Fibroblast of lung (primary cell): ENCODE data around the gene GALNT8. TPM values are rescaled to one million over a fixed set of nuclear protein-coding genes. Genes with fewer than 3 reads are reported as not detected.

Experiments used
- DNase-seq, 2 donors: peaks; one replicate each; pipeline versions ENCODE4 v3.0.0 to v3.0.0-alpha.2; 2010; ENCODE audit warnings: low read depth in 2 of 2
- H2AFZ ChIP-seq: 2 replicates; pipeline ENCODE4 v1.5.1; 2012; ENCODE audit warnings: low read length, control low read depth, inconsistent platforms
- H3K27ac ChIP-seq: 2 replicates; pipeline ENCODE4 v1.5.1; 2011; ENCODE audit warnings: low read length, control low read depth; ENCODE audit not compliant: insufficient read depth
- H3K27me3 ChIP-seq: 2 replicates; pipeline ENCODE4 v1.5.1; 2011; ENCODE audit warnings: mild to moderate bottlenecking, low read length; ENCODE audit not compliant: control insufficient read depth, insufficient read depth
- H3K36me3 ChIP-seq: 2 replicates; pipeline ENCODE4 v1.5.1; 2011; ENCODE audit warnings: low read length; ENCODE audit not compliant: control insufficient read depth, insufficient read depth
- H3K4me1 ChIP-seq: 2 replicates; pipeline ENCODE4 v1.5.1; 2011; ENCODE audit warnings: low read length; ENCODE audit not compliant: control insufficient read depth, insufficient read depth; ENCODE audit errors: extremely low read depth
- H3K4me2 ChIP-seq: 2 replicates; pipeline ENCODE4 v1.5.1; 2011; ENCODE audit warnings: low read length, control low read depth; ENCODE audit not compliant: insufficient read depth; ENCODE audit errors: extremely low read depth
- H3K4me3 ChIP-seq, 4 experiments: fragments of 200-600 bp in 1 of 4; sonication (generic) in 1 of 4; replicated peaks in 1 of 4; 2 replicates each; pipeline ENCODE4 v1.5.1; 2011 to 2016; ENCODE audit warnings: low read length in 4 of 4, low read depth in 3 of 4, mild to moderate bottlenecking in 3 of 4, control low read depth in 2 of 4, inconsistent platforms in 1 of 4, mixed read lengths in 1 of 4; ENCODE audit not compliant: insufficient read depth in 1 of 4; ENCODE audit errors: control extremely low read depth in 1 of 4
- H3K79me2 ChIP-seq: 2 replicates; pipeline ENCODE4 v1.5.1; 2012; ENCODE audit warnings: mild to moderate bottlenecking, low read length, inconsistent platforms; ENCODE audit not compliant: control insufficient read depth, insufficient read depth
- H3K9ac ChIP-seq: 2 replicates; pipeline ENCODE4 v1.5.1; 2011; ENCODE audit warnings: mild to moderate bottlenecking, low read length, control low read depth; ENCODE audit not compliant: insufficient read depth
- H3K9me3 ChIP-seq: 2 replicates; pipeline ENCODE4 v1.5.1; 2012; ENCODE audit warnings: low read depth, low read length; ENCODE audit not compliant: control insufficient read depth, insufficient read depth
- H4K20me1 ChIP-seq: 2 replicates; pipeline ENCODE4 v1.5.1; 2011; ENCODE audit warnings: low read length; ENCODE audit not compliant: control insufficient read depth, insufficient read depth; ENCODE audit errors: extremely low read depth
- EZH2 ChIP-seq: IDR thresholded peaks from 2 replicates; pipeline ENCODE4 v1.5.1; 2012; ENCODE audit warnings: low read length, control low read depth, mild to moderate bottlenecking; ENCODE audit errors: missing control alignments
- polyA plus RNA-seq, 2 donors: library from polyadenylated mRNA; depleted of rRNA in 1 of 2; stranded (reverse) in 1 of 2; unstranded in 1 of 2; fragments of >200 nt; gene quantifications; 2 replicates each; pipeline ENCODE4 v1.2.1, GENCODE V29; 2011 to 2012; ENCODE audit warnings: missing spikeins in 1 of 2
- total RNA-seq: library from RNA; depleted of rRNA; stranded (reverse); fragments of >200 nt; gene quantifications from 2 replicates; pipeline ENCODE4 v1.2.1, GENCODE V29; 2014
- TF ChIP-seq, protein P1 (sequence below), 2 donors: IDR thresholded peaks in 1 of 2; conservative IDR thresholded peaks in 1 of 2; 1 replicate in 1 of 2; 2 replicates in 1 of 2; pipeline ENCODE4 v1.5.1; 2011 to 2012; ENCODE audit warnings: low read length in 2 of 2, control low read depth in 1 of 2, inconsistent platforms in 1 of 2, low read depth in 1 of 2, mild to moderate bottlenecking in 1 of 2

GALNT8 gene
- total and polyA plus RNA-seq, 2 donors (not counting 1 experiment from before 2014, with no cell fraction given): under 0.01 TPM; not detected in 1

DNA sequence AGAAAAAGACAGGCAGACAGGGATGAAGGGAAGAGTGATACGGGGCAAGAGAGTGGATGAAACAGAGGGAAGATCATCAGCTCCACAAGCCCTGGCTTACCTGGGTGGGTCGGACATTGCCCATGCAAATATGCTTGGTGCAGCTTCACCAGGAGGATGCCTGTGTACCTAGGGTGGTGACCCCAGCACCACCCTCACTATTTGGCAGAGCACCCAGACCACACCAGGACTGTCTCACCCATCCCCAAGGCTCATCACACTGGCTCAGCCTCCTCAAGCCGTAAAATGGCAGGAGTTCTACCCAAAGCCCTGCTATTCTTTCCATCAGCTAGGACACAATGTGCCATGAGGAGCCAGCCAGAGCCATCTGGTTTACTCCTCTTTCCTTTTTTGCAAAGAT, 3.0 kb downstream of the GALNT8 start:
- H3K79me2 ChIP-seq: no peaks in the 10 kb centered on the region
- H2AFZ ChIP-seq: no peak overlapping the region
- H3K36me3 ChIP-seq: no peaks in the 10 kb centered on the region
- no peaks in the 10 kb centered on the region for H3K9me3 ChIP-seq
- TF ChIP-seq, protein P1, sequence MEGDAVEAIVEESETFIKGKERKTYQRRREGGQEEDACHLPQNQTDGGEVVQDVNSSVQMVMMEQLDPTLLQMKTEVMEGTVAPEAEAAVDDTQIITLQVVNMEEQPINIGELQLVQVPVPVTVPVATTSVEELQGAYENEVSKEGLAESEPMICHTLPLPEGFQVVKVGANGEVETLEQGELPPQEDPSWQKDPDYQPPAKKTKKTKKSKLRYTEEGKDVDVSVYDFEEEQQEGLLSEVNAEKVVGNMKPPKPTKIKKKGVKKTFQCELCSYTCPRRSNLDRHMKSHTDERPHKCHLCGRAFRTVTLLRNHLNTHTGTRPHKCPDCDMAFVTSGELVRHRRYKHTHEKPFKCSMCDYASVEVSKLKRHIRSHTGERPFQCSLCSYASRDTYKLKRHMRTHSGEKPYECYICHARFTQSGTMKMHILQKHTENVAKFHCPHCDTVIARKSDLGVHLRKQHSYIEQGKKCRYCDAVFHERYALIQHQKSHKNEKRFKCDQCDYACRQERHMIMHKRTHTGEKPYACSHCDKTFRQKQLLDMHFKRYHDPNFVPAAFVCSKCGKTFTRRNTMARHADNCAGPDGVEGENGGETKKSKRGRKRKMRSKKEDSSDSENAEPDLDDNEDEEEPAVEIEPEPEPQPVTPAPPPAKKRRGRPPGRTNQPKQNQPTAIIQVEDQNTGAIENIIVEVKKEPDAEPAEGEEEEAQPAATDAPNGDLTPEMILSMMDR (conservative IDR thresholded peaks at IDR 0.05 in 1 of 2, IDR thresholded peaks at IDR 0.05 in 1 of 2; ENCODE audit: low read depth in 1 of 2, low read length in 2 of 2): no peak
- no peak for TF ChIP-seq EZH2
- no peak overlapping the region for H3K27ac ChIP-seq
- H4K20me1 ChIP-seq: no peaks in the 10 kb centered on the region
- no peaks in the 10 kb centered on the region for H3K4me1 ChIP-seq
- DNase-seq: no peak
- no peak overlapping the region for H3K4me2 ChIP-seq
- H3K4me3 ChIP-seq: no peak overlapping the region
- H3K27me3 ChIP-seq: no peaks in the 10 kb centered on the region
- H3K9ac ChIP-seq: no peak overlapping the region

- H3K4me3 ChIP-seq: no peak overlapping the region
- TF ChIP-seq EZH2: no peak
- TF ChIP-seq, protein P1 (conservative IDR thresholded peaks at IDR 0.05 in 1 of 2, IDR thresholded peaks at IDR 0.05 in 1 of 2; ENCODE audit: low read depth in 1 of 2, low read length in 2 of 2): no peak
Observed at GRCh38 chr12:4725057-4725456, 4.9 kb downstream of the GALNT8 start.

GRCh38 chr12:4734625-4735340, 14.6 kb downstream of the GALNT8 start:
- no peak for TF ChIP-seq EZH2
- TF ChIP-seq, protein P1 (conservative IDR thresholded peaks at IDR 0.05 in 1 of 2, IDR thresholded peaks at IDR 0.05 in 1 of 2; ENCODE audit: low read depth in 1 of 2, low read length in 2 of 2): no peak
- no peaks in the 10 kb centered on the region for H3K79me2 ChIP-seq

More at GRCh38 chr12:4725057-4725456, 4.9 kb downstream of the GALNT8 start:
- DNase-seq: no peak
- H3K36me3 ChIP-seq: no peaks in the 10 kb centered on the region
- H3K4me1 ChIP-seq: no peaks in the 10 kb centered on the region
- no peaks in the 10 kb centered on the region for H4K20me1 ChIP-seq
- no peaks in the 10 kb centered on the region for H3K27me3 ChIP-seq
- no peak overlapping the region for H2AFZ ChIP-seq
- H3K9me3 ChIP-seq: no peaks in the 10 kb centered on the region
- H3K9ac ChIP-seq: no peak overlapping the region
- no peaks in the 10 kb centered on the region for H3K79me2 ChIP-seq
- no peak overlapping the region for H3K27ac ChIP-seq
- no peak overlapping the region for H3K4me2 ChIP-seq

More at GRCh38 chr12:4734625-4735340, 14.6 kb downstream of the GALNT8 start:
- Histone ChIP-seq H3K36me3 (no peaks in the 10 kb centered on the region), H3K4me1 (no peaks in the 10 kb centered on the region), H3K4me3 (no peak overlapping the region), H2AFZ (no peak overlapping the region), H3K9me3 (no peaks in the 10 kb centered on the region), H3K27ac (no peak overlapping the region), H4K20me1 (no peaks in the 10 kb centered on the region), H3K9ac (no peak overlapping the region), H3K4me2 (no peak overlapping the region), H3K27me3 (no peaks in the 10 kb centered on the region)
- DNase-seq: no peak
